ENCODE results near the gene SH3RF2. TPM values are rescaled to one million over a fixed set of nuclear protein-coding genes. Genes with fewer than 3 reads are reported as not detected.

SH3RF2 gene
- total RNA-seq (ENCODE audit: low replicate concordance): 0.59 and 1.7 TPM in 2 replicates

GRCh38 chr5:145936401-145937131 is at the start of gene SH3RF2:
Gene SH3RF2 (plus strand): TSS chr5:145936578. CDS start chr5:145937929, 1,351 bp downstream.

GRCh38 chr5:146105477-146105876 is 169.1 kb downstream of the SH3RF2 start, which contains the start of gene PLAC8L1:
Gene PLAC8L1 (minus strand): TSS chr5:146105577. CDS start chr5:146104311, 1,266 bp downstream.

Other genes with a start within 250 kb of the SH3RF2 start
- 15.6 and 22.9 TPM in 2 replicates for gene PRELID2, start 101.2 kb upstream of the SH3RF2 start, total RNA-seq (ENCODE audit: low replicate concordance)
- not detected in 2 replicates for gene GRXCR2, start 63.6 kb upstream of the SH3RF2 start, total RNA-seq (ENCODE audit: low replicate concordance)
- gene PLAC8L1, start 169.0 kb downstream of the SH3RF2 start, total RNA-seq (ENCODE audit: low replicate concordance): not detected in 2 replicates
- 108 and 123 TPM in 2 replicates for gene LARS1, start 246.1 kb downstream of the SH3RF2 start, total RNA-seq (ENCODE audit: low replicate concordance)

Data from smooth muscle cell of the coronary artery (primary cell).